GM19099 (cell line): ENCODE data around the gene HOXB1.

Experiments
- POLR2A ChIP-seq: IDR thresholded peaks from 3 replicates; pipeline ENCODE4 v1.6.1; 2011; ENCODE audit warnings: low read depth; ENCODE audit not compliant: insufficient read length; ENCODE audit errors: extremely low read depth

The HOXB1 gene

GRCh38 chr17:48527547-48527932 is 3.3 kb downstream of the HOXB1 start:
- TF ChIP-seq POLR2A, result no peak

DNA sequence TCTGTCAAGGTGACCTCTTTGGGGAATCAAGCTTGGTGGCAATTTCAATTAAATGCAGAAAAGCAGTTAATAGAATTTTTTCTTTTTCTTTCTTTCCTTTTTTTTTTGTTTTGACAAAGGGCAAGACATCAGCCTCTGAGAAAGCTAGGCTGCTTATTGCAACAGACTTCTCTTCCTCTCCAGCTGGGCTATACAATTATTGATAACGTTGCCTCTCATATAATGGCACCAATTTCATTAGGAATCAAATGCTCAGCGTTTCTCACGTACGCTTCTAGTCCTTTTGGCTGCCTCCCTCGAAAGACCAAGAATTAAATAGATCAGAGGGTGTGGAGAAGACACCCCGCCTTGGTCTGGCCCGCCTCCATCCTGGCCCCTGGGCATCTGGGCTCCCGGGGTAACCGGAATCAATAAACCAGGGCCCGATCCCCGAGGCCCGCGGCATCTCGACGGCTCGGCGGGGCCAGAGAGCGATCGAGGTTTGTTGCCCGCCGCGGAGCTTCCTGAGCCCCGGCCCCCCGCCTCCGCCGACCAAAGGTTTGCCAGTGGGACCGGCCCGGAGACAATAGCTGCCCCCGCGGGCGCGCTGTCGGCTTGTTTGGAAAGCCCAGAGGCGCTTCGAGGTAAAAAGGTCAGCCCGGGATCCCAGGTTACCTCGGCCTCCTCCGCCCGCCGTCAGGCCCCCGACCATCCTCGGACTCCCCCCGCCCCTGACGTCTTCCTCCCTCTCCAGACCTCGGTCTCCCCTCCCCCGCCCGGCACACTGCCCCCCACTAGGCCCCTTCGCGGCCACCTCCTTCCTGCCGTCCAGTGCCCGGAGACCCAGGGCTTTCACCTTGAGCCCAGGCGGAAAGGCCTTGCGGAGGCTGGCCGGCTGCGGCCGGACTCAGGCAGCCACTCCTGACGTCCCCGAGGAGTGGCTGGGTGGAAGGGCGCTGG is 3.9 kb downstream of the HOXB1 start:
- TF ChIP-seq POLR2A, result no peak

- TF ChIP-seq POLR2A, result no peak
Measured at GRCh38 chr17:48523010-48523409, 7.8 kb downstream of the HOXB1 start.

- no peak for TF ChIP-seq POLR2A
Measured at GRCh38 chr17:48522031-48522653, 8.7 kb downstream of the HOXB1 start.

DNA sequence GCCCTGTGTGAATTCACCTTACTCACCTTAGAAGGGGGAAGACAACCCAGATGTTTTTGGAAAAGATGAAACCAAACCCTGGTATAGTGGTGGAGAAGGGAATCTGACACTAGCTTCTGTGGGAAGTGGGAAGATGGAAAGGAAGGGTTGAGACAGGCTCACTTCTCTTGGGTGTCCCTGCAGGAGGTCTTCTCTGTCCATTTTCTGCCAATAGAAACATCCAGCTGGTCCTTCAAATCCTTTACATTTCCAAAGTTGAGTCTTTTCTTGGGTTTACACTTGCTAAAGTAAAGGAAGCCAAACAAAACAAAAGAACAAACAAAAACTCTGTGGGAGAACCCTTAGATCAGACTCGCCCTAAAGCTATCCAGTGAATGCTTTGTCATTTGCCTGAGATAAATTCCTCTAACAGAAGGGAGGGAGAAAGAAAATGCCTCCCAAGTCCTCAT is 10.2 kb downstream of the HOXB1 start:
- no peak for TF ChIP-seq POLR2A

GRCh38 chr17:48519427-48519826 is 11.4 kb downstream of the HOXB1 start:
- no peak for TF ChIP-seq POLR2A

GRCh38 chr17:48517478-48517877 is 13.3 kb downstream of the HOXB1 start:
- TF ChIP-seq POLR2A, result no peak

- no peak for TF ChIP-seq POLR2A
Measured at GRCh38 chr17:48515925-48516900, 14.6 kb downstream of the HOXB1 start.

- TF ChIP-seq POLR2A, result no peak
Measured at GRCh38 chr17:48514477-48514876, 16.3 kb downstream of the HOXB1 start.

DNA sequence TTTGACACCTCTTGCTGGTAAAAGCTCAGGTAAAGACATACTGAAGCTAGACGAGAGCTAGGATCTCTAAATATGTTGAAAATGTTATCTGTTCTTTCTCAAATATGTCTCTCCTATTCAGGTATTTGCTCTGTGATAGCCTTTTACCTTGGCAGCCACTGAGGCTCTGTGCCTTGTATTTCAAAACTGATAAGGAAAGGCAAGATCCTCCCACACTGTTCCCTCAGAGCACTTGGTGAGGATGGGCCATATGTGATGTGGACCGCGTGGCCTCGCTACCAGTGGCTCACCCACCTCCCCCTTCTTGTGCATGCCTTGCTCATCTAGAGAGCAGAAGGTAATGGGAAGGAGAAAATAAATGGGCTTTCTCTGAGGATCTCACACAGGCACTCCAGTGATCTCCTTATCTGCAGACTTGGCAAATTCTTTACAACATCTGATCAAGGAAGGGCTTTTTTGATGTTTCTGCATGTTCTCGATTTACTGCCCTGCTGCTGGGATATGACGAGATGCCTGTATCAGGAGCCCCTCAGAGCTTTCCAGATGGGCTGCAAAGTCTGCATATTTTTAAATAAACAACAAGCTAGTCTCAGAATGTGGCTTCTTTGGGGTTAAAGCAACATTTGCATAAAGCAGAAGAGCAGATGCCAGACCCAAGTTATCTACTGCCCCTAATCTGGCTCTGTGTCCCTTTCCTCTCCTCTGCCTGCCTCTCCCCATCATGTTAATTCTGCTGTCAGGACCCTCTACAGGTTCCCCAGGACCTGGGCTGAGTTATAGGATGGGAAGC is 16.9 kb downstream of the HOXB1 start:
- TF ChIP-seq POLR2A, result no peak

GRCh38 chr17:48513097-48513496 is 17.7 kb downstream of the HOXB1 start:
- no peak for TF ChIP-seq POLR2A

DNA sequence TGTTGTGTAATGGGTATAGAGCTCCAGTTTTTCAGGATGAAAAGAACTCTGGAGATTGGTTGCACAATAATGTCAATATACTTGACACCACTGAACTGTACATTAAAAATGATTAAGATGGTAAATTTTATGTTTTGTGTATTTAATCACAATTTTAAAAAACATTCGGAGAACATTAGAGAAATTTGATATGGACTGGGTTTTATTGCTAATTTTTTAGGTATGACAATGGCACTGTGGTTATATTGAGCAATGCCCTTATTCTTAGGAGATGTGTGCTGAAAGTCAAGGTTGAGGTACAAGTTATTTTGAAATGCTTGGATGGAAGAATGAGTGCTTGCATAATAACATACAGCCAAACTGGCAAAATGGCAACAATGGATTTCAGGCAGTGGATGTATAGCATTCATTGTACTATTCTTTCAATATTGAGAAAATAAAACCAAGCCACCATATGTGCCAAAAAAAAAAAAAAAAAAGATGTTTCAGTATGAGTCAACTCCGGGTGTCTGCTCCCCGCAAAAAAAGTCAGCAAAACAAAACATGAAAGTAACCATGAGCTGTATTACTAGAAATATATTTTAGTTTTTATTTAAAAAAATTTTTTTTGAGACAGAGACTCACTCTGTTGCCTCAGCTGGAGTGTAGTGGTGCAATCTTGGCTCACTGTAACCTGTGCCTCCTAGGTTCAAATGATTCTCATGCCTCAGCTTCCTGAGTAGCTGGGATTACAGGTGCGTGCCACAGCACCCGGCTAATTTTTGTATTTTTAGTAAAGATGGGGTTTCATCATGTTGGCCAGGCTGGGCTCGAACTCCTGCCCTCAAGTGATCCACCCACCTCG is 19.8 kb downstream of the HOXB1 start:
- TF ChIP-seq POLR2A, result no peak

GRCh38 chr17:48510381-48510760 is 20.4 kb downstream of the HOXB1 start:
- no peak for TF ChIP-seq POLR2A
